22Rv1 (cell line): ENCODE results near the gene LURAP1L.

Source experiments
- ZFX ChIP-seq: fragments of 450-650 bp; IDR thresholded peaks from 2 replicates; pipeline ENCODE4 v1.6.1; 2017; ENCODE audit warnings: antibody characterized with exemption, borderline replicate concordance
- TF ChIP-seq, protein P1 (sequence below): fragments of 450-650 bp; IDR thresholded peaks from 2 replicates; pipeline ENCODE4 v1.5.1; 2017; ENCODE audit warnings: mild to moderate bottlenecking

DNA sequence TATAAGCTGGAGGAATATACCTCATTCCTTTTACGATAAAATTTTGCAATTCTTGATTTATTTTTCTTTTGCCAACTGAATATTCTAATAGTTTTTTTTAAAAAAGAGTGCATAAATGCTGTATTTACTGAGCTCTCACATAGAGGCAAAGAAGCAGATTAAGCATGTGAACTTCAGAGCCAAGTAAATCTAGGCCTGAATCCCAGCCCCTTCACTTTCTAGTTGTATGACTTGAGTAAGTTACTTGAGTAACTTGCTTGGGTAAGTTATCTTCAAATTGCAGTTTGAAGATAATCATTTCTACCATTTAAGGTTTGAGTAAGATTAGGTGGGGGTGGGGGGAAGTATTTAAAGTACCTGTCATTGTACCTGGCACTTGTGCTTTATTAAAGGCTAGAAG lies 21.8 kb downstream of the LURAP1L start:
- TF ChIP-seq, protein P1, sequence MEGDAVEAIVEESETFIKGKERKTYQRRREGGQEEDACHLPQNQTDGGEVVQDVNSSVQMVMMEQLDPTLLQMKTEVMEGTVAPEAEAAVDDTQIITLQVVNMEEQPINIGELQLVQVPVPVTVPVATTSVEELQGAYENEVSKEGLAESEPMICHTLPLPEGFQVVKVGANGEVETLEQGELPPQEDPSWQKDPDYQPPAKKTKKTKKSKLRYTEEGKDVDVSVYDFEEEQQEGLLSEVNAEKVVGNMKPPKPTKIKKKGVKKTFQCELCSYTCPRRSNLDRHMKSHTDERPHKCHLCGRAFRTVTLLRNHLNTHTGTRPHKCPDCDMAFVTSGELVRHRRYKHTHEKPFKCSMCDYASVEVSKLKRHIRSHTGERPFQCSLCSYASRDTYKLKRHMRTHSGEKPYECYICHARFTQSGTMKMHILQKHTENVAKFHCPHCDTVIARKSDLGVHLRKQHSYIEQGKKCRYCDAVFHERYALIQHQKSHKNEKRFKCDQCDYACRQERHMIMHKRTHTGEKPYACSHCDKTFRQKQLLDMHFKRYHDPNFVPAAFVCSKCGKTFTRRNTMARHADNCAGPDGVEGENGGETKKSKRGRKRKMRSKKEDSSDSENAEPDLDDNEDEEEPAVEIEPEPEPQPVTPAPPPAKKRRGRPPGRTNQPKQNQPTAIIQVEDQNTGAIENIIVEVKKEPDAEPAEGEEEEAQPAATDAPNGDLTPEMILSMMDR: no peak
- no peak for TF ChIP-seq ZFX
